Urothelium cell line (cell line): ENCODE measurements around the gene TSPAN5.

Experiments used
- DNase-seq: peaks from one replicate; pipeline ENCODE4 v3.0.0; 2011; ENCODE audit warnings: low spot score, mixed read lengths
- FAIRE-seq: peaks from 2 replicates; lab custom pipeline; 2011; peaks lifted over from hg19 to GRCh38; lab: Jason Lieb, UNC

The TSPAN5 gene

DNA sequence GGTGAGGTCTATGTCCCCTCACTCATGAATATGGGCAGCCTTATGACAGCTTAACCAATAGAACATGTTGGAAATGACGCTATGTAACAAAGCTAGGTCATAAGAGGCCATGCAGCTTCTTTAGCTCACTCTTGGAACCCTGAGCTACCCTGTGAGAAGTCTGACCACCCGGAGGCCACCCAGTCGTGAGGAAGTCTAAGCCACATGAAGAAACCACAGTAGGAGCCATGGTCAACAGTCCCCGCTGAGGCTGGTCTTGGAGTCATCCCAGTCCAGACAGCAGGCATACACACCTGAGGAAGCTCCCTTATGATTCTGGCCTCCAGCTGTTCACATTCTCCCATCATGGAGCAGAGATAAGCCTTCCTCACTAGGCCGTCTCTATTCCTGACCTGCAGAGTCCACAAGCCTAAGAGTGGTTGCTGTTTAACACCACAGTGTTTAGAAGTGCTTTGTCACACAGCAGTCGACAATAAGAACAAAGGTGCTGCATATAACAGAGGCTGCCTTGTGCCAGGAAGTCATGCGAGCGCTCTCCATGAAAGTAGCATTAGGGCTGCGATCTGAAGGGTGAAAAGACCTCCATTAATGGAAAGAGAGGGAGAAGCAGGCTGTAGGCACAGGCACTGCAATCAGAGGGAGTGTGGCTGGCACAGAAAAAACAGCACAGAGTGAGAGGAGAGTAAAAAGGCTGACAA is 38.2 kb downstream of the TSPAN5 start:
- no peak for FAIRE-seq
- no peak for DNase-seq

DNA sequence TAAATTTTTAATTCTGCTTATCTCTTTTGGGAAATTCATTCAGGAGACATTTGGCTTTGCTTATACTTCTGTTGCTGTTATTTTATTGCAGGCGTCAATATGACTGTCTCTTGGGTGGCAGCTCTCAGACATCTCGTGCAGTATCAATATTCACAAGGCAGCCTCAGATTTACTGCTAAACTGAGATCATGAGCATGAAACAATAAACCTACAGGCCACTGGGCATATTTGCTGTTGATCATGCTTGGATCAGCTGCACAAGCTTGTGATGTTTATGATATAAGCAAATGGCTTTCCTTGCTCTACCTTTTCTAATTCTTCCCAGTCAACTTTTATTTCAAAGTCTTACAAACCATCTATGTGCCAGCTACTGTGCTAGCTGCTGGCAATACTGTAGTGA is 39.2 kb downstream of the TSPAN5 start:
- DNase-seq (no peak), FAIRE-seq (no peak)

DNA sequence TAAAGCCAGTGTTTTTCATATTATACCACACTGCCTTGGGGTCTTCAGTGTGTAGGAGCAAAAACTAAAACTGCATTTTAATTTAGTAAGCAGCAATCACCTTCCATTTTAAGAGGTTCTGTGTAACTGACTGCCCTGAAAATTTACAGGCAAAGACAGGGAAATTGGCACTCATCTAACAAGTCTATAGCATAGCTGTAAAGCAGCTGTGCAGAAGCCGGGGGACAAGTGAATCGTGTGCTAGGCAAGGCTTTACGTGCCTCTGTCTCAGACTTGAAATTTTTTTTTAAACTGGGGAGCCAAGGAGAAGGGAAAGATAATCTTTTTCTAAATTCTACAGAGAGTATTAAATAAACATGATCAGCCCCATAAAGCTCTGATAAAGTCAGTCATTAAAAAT is 39.7 kb downstream of the TSPAN5 start:
- FAIRE-seq, result no peak
- no peak for DNase-seq

DNA sequence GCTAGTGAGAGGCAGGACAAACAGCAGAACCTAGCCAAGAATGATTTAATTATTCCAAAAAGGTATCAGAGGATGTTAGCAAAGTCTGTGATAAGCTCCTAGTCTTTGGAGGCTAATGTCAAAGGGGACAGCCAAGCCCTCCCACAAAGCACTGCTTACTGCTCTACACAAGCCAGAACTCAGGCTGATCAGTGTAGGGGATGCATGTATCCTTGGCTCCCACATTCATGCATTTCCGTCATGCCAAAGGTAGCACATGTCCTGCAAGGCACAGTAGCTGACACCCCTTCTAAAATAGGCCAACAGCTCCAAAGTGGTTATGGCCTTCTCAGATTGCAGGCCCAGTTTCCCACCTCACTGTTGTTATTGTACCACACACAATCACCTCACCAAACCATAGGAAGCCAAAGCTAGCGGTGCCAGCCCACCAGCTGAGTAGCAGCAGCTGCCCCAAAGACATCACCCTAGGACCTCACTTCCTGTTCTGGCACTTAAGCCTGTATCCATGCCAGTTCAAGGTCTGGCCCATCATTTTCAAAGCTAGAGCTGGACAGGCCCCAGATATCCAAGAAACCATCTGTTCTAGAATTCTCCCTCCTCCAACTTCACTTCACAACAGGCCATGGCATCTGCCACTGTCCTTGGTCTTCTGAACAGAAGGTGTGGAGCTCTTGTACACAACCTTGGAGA is 40.9 kb downstream of the TSPAN5 start:
- DNase-seq (no peak), FAIRE-seq (peak; percentile 27)

DNA sequence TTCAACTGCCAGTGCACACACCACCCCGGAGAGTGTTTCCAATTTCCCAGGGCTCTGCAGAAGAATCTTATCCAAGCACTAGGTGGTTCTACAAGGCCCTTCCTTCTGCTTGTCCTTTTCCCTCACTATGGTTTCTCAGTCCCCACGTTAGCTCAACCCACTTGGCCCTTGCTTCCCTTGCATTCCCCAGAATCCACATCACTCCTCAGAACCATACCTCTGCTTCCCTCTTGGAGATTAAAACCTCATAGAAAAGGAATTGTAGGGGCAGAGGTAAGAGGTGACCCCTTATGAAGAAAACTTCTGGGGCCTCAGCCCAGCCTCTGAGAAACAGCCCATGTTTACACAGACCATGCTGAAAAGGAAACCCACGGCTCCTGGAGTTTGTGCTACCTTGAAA is 42.4 kb downstream of the TSPAN5 start:
- FAIRE-seq (no peak), DNase-seq (no peak)

DNA sequence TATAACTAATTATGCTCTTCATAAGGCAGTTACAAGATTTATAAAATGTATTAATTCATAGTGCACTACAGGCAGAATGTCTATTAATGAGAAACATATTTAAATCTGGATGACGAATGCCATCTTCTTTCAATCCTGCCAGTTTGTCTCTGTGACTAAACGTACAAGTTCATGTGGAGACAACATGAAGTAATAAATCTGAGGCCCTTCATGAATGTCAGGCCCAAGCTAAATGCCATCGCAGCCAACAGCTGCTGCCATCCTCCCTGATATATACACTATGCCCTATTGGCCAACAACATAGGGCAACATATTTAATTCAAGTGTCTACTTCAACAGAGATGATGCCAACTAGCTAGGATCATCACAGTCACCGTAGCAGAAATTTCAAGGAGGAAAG is 43.7 kb downstream of the TSPAN5 start:
- FAIRE-seq (no peak), DNase-seq (no peak)

DNA sequence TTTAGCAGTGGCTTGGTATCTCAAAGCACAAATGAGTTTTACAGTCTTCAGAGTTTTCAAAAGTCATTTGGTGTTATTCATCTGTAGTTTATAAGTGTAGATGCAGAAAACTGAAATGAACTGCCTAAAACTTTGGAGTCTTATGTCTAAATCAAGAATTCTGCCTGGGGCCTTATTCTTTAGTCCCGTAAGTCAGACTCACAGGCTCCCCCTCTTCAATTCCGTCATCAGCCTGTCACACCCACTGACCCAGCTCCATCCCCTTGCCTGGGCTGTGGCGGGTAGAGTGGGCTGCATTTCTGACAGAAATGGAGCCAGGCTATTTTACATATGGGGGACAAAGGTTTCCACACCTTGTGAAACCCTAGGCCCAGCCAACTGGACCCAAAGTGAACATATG is 44.3 kb downstream of the TSPAN5 start:
- FAIRE-seq (no peak), DNase-seq (no peak)

DNA sequence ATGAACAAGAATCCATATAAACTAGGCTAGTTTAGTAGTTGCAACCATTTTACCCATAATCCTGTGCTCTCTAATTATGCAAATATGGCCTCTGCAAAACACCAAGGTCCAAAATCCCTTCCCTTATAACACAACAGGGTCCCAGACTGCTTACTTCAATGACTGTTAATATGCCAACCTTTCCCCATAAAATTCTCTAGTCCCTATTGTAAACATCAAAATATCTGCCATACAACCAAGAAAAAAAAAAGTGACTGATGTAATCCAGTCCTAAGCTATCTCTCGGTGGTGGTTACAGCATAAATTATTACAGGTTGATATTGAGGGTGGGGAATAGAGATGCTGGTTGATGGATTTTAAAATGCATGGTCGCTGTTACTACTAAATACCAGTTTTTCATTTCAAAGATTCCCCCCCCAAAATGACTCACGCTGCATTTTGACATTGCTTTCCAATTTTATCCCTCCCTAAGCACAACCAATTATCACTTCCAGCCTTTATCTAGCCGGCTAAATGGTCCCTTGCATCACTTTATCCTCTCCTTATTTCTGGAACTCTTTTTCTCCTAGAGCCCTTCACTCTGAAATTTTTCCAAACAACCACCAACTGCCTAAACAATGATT is 44.8 kb downstream of the TSPAN5 start:
- no peak for FAIRE-seq
- DNase-seq, result no peak

DNA sequence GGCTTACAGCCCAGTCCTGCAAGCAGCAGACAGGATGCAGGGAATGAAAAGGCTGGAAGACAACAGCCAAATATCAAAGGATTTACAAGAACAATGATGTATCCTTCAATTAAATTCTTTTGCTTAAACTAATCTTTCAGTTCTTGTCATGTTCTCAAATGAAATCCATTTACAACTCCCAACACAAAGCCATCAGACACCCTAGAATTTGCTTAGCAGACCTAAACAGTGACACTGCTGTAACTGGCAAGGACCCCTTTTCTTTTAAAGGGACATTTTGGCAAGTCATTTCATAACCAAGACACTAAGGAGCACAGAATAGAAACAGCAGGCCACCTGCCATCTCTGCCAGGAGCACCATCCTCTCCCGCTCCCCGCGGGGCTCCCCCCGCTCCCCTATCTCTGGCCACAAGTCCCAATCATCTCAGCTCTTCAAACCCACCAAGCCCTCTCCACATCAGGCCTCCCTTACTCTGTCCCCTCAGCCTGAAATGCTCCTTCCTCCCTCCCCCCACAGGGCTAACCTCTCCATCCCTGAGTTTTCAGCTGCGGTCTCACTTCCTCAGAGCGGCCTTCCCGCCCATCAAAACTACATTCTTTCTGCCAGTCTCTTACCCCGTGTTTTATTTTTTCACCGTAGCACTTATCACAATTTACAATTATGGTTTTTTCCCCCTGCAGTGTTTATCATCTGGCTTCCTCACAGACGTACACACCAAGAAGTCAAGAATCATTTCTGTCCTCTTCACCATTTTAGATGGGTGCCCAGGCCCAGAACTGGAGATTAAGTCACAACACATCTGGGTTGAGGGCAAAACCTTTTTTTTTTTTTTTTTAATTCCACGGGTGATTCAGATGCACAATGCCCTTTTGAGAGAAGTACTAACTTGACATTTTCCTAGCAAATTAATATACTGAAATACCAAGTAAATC is 45.8 kb downstream of the TSPAN5 start:
- FAIRE-seq (no peak), DNase-seq (no peak)

DNA sequence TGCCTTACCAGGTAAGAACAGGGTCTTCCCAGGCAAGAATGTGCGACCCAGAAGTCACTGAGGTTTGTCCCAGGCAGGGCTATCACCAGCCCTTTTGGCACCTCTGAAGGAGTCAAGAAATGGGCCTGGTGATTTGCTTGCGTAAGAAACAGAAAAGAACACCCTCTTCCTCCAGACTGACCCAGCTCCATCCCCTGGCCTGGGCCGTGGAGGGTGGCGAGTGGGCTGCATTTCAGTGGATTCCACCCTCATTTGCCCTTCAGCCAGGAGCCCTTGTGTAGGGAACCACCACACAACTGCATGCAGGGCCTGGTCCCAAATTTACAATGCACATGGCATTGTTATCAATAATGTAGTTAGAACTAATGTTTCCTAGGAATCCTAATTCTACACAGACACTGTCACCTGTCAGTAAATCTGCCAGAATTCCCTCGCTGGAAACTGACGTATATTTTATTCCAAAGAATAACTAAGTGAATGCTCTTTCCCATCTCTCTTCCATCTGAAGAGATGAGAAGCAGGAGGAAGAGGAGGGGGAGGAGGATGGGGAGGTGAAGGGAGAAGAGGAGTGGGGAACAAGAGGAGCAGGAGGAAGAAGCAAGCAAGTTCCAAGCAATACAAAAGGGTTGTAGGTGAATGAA is 46.6 kb downstream of the TSPAN5 start:
- FAIRE-seq, result no peak
- DNase-seq, result no peak

DNA sequence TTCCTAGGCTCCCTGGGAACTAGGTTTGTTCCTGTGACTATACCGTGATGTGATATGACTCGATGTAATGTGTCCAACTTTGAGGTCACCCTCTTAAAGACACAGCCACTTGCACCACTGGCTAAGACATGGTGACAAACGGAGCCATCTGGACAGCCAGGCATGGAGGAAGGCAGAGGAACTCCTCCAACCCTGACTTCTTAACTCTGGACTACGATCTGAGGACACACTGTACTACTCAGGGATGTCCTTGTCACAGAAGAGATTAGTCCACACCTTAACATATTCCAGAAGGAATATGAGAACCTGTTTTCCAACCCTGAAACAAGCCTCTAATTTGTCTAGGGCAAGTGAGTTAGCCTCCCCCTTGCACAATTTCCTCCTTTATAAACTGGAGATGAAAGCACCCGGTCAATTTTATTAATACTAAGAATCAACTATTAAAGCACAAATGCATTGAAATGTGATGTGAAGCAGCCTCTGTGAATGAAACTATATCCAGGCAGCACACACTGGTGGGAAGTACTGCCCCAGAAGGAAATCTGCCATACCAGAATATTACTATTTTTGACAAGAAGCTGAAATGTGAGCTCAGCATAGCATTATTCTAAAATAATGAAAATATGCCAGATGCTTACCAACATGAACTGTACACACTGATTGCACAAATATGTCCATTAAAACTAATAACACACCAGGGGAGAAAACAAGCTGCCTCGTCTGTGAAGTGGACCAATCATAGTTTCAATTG is 47.3 kb downstream of the TSPAN5 start:
- DNase-seq (no peak), FAIRE-seq (peak; percentile 20)

DNA sequence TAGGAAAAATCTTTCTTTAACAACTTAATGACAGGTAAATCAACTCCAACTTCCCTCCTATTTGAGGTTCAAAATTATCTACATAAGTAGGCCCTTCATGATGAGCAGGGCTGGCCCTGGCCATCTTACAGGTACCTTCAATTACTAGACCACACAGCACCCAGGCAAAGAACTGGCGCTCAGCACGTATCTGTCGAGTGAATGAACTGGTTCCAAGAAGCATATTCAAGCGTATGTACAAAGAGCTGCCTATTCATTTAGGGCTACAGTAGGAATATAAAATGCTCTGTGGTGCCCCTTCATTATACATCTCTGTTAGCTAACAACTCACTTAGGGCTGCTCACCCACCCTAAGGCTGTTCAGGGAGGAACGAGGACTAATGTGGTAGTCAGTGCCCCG is 48.0 kb downstream of the TSPAN5 start:
- no peak for FAIRE-seq

DNA sequence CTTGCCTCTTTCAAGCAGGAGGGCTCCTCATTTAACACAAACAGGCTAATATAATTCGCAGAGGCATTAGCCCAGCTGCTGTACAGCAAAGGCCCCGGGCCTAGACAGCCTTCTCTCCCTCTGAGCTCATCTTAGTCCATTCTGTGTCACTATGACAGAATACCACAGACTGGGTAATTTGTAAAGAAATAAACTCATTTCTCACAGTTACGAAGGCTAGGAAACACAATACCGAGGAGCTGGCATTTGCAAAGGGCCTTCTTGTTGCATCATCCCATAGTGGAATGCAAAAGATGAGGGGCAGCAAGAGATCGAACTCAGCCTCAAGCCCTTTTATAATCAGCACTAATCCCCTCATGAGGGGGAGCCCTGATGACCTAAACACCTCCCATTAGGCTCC is 48.5 kb downstream of the TSPAN5 start:
- FAIRE-seq (no peak), DNase-seq (no peak)

More for the DNA sequence above, 48.0 kb downstream of the TSPAN5 start:
- no peak for DNase-seq

DNA sequence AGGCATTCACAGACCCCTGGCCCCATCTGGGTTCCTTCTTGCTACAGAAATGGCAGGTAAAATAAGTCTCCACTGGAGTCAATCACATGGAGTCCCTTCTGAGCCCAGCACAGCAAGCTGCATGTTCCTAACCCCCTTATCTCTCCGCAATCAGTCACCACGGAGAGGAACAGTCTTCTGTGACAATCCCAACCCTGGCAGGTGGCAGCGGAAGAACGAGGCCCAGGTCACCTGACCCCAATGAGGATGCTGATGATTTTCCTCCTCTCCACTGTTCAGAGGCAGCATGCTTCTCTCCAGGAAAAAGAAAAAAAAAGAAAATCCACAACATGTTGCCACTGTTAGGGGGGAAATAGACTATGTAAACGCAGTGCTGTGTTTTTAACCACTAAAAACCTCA is 50.1 kb downstream of the TSPAN5 start:
- FAIRE-seq (no peak), DNase-seq (no peak)

DNA sequence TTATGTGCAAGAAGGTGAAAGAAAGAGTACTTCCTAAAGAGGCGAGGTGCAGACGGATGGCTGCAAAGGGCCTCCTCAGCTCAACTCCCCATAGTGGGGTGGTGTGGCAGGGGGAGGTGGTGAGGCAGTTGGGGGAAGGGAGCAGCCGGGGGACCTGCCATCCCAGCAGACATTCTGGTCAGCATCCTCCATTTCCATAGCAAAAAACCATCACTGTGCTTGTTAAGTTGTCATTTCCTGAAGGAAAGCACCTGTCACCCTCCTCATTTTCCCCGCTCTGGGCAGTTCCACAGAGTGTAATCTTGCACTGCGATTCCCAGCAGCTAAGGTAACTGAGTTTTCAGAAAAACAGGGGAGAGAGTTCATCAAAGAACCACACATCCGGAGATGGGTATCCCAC is 51.5 kb downstream of the TSPAN5 start:
- no peak for FAIRE-seq
- no peak for DNase-seq

DNA sequence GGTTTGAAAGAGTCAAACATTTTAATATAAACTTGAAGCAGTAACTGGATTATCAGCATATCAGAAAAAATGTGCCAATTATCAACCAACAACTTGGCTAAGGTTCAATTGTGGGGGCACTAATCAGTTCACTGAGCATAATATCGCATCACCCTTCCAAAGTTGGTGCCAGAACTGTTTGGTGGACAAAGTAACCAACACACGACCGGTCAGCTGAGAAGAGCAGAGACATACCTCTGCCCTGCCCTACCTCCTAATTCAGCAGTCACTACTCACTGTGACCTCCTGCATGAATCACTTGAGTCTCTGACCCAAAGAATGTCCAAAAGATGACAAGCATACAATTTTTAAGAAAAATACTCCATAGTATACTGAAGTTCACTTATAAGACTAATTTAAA is 53.2 kb downstream of the TSPAN5 start:
- DNase-seq (no peak), FAIRE-seq (no peak)

DNA sequence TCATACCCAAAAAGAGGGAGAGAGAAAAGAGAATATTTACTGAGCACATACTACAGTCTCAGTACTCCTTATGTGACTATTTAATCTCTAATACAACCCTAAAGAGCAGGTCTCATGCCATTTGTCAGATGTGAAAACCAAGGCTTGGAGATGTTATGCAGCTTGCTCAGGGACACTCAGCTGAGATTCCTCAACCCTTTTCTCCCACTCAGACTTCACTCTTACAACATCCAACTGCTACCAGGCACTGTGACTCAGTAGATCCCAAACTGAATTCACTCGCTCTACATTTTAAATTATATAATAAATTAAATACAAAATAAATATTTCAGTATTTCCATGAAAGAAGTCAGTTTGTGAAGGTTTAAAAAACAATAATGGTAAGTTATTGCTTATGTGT is 53.7 kb downstream of the TSPAN5 start:
- DNase-seq (no peak), FAIRE-seq (no peak)

DNA sequence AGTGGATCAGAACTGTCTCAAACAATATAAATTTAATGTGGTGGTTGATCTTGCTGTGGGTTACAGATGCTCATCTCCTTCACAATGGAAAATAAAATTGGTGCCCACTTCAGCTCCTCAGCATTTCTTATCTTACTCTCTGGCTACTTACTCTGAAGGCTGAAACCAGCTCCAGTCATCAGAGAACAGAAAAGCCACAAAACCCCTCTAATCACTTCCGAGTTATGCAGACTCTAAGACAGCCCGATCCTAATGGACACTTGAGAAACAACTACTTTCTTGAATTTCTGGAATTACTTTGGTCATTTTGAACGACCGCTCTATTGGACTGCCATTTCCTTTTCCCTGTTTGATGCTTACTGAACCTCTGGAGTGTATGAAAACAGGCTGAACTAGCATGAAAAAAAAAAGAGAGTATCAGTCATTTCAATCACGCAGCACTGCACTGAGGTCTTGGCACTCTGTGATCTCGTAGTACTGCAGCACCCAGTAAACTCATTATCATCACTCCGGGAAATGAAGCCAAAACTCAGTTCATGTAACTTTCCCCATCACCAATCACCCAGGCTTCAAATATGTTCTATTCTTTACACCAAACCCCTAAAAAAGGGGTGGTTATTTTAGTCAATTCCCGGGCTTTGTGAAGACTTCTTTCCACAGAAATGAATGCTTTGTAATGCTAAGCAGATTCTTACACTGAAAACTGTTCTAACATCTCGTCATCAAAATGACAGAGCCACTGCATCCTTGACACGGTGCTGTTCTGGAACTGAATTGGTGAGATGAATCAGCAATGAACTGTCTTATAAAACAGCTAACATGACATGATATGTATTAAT is 54.5 kb downstream of the TSPAN5 start:
- DNase-seq (no peak), FAIRE-seq (no peak)

DNA sequence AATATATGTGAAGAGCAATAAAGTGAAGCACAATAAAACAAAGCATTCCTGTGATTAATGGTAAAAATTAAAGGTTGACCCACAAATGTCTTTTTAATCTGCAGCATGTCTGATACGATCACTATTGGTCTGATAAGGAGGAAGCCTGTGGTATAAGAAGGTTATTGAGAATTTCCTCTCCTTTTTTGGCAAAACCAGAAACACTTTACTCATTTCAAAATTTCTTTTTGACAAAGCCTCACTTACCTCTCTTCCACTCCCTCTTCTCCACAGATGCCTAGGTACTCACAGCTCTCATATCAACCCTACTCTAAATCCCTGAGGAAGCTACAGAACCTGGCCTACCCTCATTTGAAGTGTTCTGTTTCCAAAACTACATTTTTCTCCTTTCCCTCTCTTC is 56.1 kb downstream of the TSPAN5 start:
- FAIRE-seq, result no peak
- no peak for DNase-seq
